Uterus (tissue), 4 donors: ENCODE measurements around the gene AGPAT3. TPM values are rescaled to one million over a fixed set of nuclear protein-coding genes. Genes with fewer than 3 reads are reported as not detected.

ENCODE experiments used
- DNase-seq, 2 donors: peaks; one replicate each; pipeline ENCODE4 v3.0.0-alpha.2; 2019 to 2020
- H3K27ac ChIP-seq, 2 donors: fragments of 200-600 bp; sonication (generic); 1 replicate in 1 of 2; 2 replicates in 1 of 2; pipeline ENCODE4 v1.5.1; 2016 to 2018
- H3K27me3 ChIP-seq, 2 donors: fragments of 200-600 bp; sonication (generic); one replicate each; pipeline ENCODE4 v1.5.1; 2018 to 2019; ENCODE audit warnings: control low read depth in 1 of 2
- H3K36me3 ChIP-seq, 2 donors: fragments of 200-600 bp; sonication (generic); one replicate each; pipeline ENCODE4 v1.5.1; 2019; ENCODE audit warnings: control low read depth in 1 of 2
- H3K4me1 ChIP-seq, 2 donors: fragments of 200-600 bp; sonication (generic); one replicate each; pipeline ENCODE4 v1.5.1; 2018 to 2019; ENCODE audit warnings: control low read depth in 1 of 2
- H3K4me3 ChIP-seq, 2 donors: fragments of 200-600 bp; sonication (generic); 1 replicate in 1 of 2; 2 replicates in 1 of 2; pipeline ENCODE4 v1.5.1; 2018 to 2019; ENCODE audit warnings: mild to moderate bottlenecking in 1 of 2
- H3K9me3 ChIP-seq, 2 donors: fragments of 200-600 bp; sonication (generic); one replicate each; pipeline ENCODE4 v1.5.1; 2019; ENCODE audit warnings: control low read depth in 1 of 2
- POLR2A ChIP-seq, 2 donors: fragments of 450-650 bp; IDR thresholded peaks; one replicate each; pipeline ENCODE4 v1.6.1; 2016; ENCODE audit warnings: antibody characterized with exemption in 2 of 2, mild to moderate bottlenecking in 1 of 2, moderate library complexity in 1 of 2
- intact Hi-C: fragments of 100-400 bp; cut with DNase I; formaldehyde crosslinking; loops from one replicate; pipeline ENCODE4 v1.15.1; 2023; ENCODE audit warnings: low total_unique reads
- total RNA-seq, 4 donors: library from RNA; depleted of rRNA in 3 of 4; stranded (reverse); fragments of >200 nt in 3 of 4; gene quantifications; one replicate each; pipeline versions ENCODE4 v1.1.0 to v1.2.4, GENCODE V29; 2014 to 2023
- TF ChIP-seq, protein P1 (sequence below), 4 experiments: fragments of 200-600 bp in 2 of 4; fragments of 450-650 bp in 2 of 4; sonication (generic) in 2 of 4; IDR thresholded peaks; one replicate each; pipeline ENCODE4 v1.5.1; 2016 to 2019; ENCODE audit warnings: antibody characterized with exemption in 4 of 4, mild to moderate bottlenecking in 2 of 4, moderate library complexity in 1 of 4
- donor health status: DM: yes; HTN: yes; CAD: no.

AGPAT3 gene
- total RNA-seq, 4 donors from 2014 or later: 6.8 to 43.4 (median 28.4) TPM

DNA sequence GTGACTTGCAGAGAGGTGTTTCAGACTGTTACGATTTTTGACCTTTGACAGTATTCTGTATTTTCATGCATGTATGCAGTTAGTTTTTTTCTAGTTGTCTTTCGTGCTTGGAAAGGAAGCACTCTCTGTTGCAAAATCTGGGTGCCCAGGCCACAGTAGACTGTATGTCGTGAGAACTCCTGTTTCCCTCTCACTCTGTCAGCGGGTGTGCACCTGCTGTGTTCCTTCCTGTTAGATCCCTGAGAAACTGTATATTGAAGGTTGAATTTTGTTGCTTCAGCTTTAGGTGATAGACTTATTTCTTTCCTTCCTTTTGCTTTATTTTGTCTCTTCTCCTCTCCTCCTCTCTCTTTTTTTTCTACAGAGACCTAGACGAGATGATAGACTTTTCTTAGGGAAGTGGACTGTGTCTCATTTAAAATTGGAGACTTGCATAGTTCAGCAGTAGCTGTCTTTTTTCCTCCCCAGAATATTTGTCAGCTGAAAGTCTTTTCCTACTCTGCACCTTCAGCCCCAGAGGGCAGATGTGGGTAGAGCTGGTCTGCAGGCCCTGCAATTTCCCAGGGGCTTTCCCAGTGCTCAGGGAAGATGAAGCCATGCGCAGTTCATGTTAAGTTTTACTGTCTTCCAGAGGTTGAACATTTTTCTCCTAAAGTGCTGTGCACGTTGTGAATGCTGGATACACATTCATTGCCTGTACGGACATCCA lies 148.5 kb downstream of the AGPAT3 start:
- no peak overlapping the region for H3K27ac ChIP-seq

DNA sequence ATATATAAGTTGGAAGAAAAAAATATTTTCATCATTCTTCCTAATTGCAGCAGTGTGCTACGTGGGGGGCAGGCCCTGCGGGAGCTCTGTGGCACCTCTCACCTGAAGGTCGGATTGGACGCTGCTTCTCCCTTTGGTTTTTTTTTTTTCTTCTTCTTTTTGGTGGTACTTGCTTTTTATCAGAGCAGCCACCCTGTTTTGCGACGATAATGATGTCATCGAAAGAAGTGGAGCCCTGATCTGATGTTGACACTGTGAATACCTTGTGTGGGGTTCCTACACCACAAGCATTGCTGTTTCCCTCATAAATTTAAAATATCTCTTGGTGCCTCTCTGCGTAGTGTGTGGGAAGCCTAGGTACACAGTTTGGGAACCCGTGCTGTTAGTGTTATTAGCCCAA lies 152.6 kb downstream of the AGPAT3 start:
- Histone ChIP-seq H3K9me3 (no peaks in the 10 kb centered on the region), H3K27me3 (no peaks in the 10 kb centered on the region), H3K27ac (no peak overlapping the region), H3K36me3 (no peaks in the 10 kb centered on the region), H3K4me1 (peaks cover 0 to 12% of the 10 kb centered on the region in 2 donors), H3K4me3 (no peak overlapping the region)
- TF ChIP-seq, protein P1, sequence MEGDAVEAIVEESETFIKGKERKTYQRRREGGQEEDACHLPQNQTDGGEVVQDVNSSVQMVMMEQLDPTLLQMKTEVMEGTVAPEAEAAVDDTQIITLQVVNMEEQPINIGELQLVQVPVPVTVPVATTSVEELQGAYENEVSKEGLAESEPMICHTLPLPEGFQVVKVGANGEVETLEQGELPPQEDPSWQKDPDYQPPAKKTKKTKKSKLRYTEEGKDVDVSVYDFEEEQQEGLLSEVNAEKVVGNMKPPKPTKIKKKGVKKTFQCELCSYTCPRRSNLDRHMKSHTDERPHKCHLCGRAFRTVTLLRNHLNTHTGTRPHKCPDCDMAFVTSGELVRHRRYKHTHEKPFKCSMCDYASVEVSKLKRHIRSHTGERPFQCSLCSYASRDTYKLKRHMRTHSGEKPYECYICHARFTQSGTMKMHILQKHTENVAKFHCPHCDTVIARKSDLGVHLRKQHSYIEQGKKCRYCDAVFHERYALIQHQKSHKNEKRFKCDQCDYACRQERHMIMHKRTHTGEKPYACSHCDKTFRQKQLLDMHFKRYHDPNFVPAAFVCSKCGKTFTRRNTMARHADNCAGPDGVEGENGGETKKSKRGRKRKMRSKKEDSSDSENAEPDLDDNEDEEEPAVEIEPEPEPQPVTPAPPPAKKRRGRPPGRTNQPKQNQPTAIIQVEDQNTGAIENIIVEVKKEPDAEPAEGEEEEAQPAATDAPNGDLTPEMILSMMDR (IDR thresholded peaks at IDR 0.05): no peak
- no peak for TF ChIP-seq POLR2A (IDR thresholded peaks at IDR 0.05)
- intact Hi-C loops: no loop called here
- DNase-seq: no peak

More for the DNA sequence above, 148.5 kb downstream of the AGPAT3 start:
- no peaks in the 10 kb centered on the region for H3K9me3 ChIP-seq
- TF ChIP-seq, protein P1 (IDR thresholded peaks at IDR 0.05): no peak
- TF ChIP-seq POLR2A (IDR thresholded peaks at IDR 0.05): no peak
- intact Hi-C loops: no loop called here
- H3K4me1 ChIP-seq: peaks cover 0 to 9% of the 10 kb centered on the region in 2 donors
- H3K27me3 ChIP-seq: no peaks in the 10 kb centered on the region
- H3K36me3 ChIP-seq: no peaks in the 10 kb centered on the region
- no peak for DNase-seq
- H3K4me3 ChIP-seq: peak overlapping the region; percentile 58 to 75

DNA sequence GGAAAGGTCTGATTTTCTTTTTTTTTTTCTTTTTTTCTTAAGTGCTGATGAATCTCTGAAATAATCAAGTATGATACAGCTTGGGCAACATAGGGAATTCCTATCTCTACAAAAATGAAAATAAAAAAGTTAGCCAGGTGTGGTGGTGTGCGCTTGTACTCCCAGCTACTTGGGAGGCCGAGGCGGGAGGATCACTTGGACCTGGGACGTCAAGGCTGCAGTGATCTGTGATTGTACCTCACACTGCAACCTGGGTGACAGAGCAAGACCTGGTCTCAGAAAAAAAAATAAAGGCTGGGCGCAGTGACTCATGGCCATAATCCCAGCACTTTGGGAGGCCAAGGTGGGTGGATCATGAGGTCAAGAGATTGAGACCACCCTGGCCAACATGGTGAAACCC lies 153.1 kb downstream of the AGPAT3 start:
- H3K27ac ChIP-seq: no peak overlapping the region
- no peaks in the 10 kb centered on the region for H3K9me3 ChIP-seq
- H3K4me3 ChIP-seq: no peak overlapping the region
- H3K27me3 ChIP-seq: no peaks in the 10 kb centered on the region
- intact Hi-C loops: no loop called here
- H3K36me3 ChIP-seq: no peaks in the 10 kb centered on the region
- no peak for TF ChIP-seq POLR2A (IDR thresholded peaks at IDR 0.05)
- TF ChIP-seq, protein P1 (IDR thresholded peaks at IDR 0.05): no peak
- no peak for DNase-seq
- peaks cover 0 to 12% of the 10 kb centered on the region in 2 donors for H3K4me1 ChIP-seq

DNA sequence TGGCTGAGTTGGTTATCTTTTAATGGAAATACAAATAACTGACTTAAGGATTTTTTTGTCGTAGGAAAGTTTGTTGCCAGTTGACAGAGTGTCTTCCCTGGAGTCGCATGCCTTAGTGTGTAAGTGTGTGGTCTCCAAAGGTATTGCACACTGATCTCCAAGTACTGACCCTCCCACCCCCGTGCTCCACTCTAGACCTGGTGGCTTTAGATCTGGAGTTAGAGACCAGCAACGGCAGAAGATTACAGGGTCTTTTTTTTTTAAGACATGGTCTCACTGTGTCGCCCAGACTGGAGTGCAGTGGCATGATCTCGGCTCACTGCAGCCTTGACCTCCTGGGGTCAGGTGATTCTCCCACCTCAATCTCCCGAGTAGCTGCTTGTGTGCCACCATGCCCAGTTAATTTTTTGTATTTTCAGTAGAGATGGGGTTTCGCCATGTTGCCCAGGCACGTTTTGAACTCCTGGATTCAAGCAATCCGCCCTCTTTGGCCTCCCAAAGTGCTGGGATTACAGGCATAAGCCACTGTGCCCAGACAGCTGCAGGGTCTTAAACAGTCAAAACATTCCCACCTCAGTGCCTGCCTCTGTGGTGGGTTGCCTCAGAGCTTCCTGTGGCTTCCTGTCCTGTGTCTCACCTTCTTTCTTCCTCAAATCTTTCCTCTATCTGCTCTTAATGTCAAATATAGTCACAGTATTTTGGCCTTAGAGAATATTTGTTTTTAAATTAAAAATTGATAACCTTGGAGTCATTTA lies 154.0 kb downstream of the AGPAT3 start:
- Histone ChIP-seq H3K4me1 (peaks cover 0 to 5% of the 10 kb centered on the region in 2 donors), H3K27me3 (no peaks in the 10 kb centered on the region), H3K36me3 (no peaks in the 10 kb centered on the region), H3K9me3 (no peaks in the 10 kb centered on the region), H3K4me3 (no peak overlapping the region), H3K27ac (no peak overlapping the region)
- intact Hi-C loops: no loop called here
- DNase-seq: no peak
- TF ChIP-seq, protein P1 (IDR thresholded peaks at IDR 0.05): no peak
- TF ChIP-seq POLR2A (IDR thresholded peaks at IDR 0.05): no peak

DNA sequence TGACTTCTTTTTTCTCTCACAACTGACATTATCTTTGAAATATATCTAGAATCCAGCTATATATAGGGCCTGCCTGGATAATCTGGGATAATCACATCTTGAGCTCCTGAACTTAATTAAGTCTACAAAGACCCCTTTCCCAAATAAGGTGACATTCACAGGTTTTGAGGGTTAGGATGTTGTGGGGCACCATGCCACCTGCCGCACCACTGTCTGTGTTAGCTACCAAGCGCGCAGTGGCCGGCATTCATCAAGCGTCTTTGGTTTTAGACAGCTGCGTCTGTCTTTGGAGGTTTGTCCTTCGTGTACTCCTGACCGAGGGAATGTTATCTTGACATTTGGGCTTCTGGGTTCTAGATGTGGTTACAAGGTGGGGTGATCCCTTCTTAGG lies 154.5 kb downstream of the AGPAT3 start:
- Histone ChIP-seq H3K27me3 (no peaks in the 10 kb centered on the region), H3K4me1 (peaks cover 0 to 3% of the 10 kb centered on the region in 2 donors), H3K27ac (no peak overlapping the region), H3K36me3 (no peaks in the 10 kb centered on the region), H3K9me3 (no peaks in the 10 kb centered on the region), H3K4me3 (no peak overlapping the region)
- intact Hi-C loops: no loop called here
- DNase-seq: no peak
- TF ChIP-seq, protein P1 (IDR thresholded peaks at IDR 0.05): no peak
- TF ChIP-seq POLR2A (IDR thresholded peaks at IDR 0.05): no peak
